DND-41 (cell line): ENCODE measurements around the gene SMARCC1.

Experiments
- ATAC-seq: fragments of 200-7000 bp; cut with Tn5 transposase; 3 replicates; pipeline ENCODE4 v1.9.1; 2021; ENCODE audit warnings: low read depth; ENCODE audit not compliant: insufficient read depth
- DNase-seq: peaks from one replicate; pipeline ENCODE4 v3.0.0-alpha.2; 2020
- H2AFZ ChIP-seq: 2 replicates; pipeline ENCODE4 v1.6.0; 2012; ENCODE audit warnings: low read depth, low read length
- H3K27ac ChIP-seq: 2 replicates; pipeline ENCODE4 v1.5.1; 2012; ENCODE audit warnings: low read length, inconsistent platforms
- H3K27me3 ChIP-seq: fragments of 200-600 bp; sonication (generic); 2 replicates; pipeline ENCODE4 v1.6.0; 2012; ENCODE audit warnings: low read length, mild to moderate bottlenecking, inconsistent platforms; ENCODE audit not compliant: insufficient read depth, poor library complexity
- H3K36me3 ChIP-seq: 2 replicates; pipeline ENCODE4 v1.5.1; 2012; ENCODE audit warnings: low read length, inconsistent platforms; ENCODE audit not compliant: insufficient read depth
- H3K4me1 ChIP-seq: 2 replicates; pipeline ENCODE4 v1.5.1; 2012; ENCODE audit warnings: mild to moderate bottlenecking, low read length; ENCODE audit not compliant: insufficient read depth
- H3K4me2 ChIP-seq: 2 replicates; pipeline ENCODE4 v1.6.0; 2012; ENCODE audit warnings: mild to moderate bottlenecking, moderate library complexity, low read length, inconsistent platforms; ENCODE audit not compliant: insufficient read depth
- H3K4me3 ChIP-seq, 2 experiments: fragments of 200-600 bp in 1 of 2; shearing (Covaris generic) in 1 of 2; 2 replicates each; pipeline ENCODE4 v1.5.1; 2012 to 2016; ENCODE audit warnings: inconsistent platforms in 2 of 2, low read length in 2 of 2, mild to moderate bottlenecking in 2 of 2, low read depth in 1 of 2, moderate library complexity in 1 of 2
- H3K79me2 ChIP-seq: 2 replicates; pipeline ENCODE4 v1.6.0; 2012; ENCODE audit warnings: low read length, inconsistent platforms; ENCODE audit not compliant: insufficient read depth
- H3K9ac ChIP-seq: 2 replicates; pipeline ENCODE4 v1.6.0; 2012; ENCODE audit warnings: low read depth, mild to moderate bottlenecking, inconsistent platforms, low read length, moderate library complexity
- H3K9me3 ChIP-seq: 2 replicates; pipeline ENCODE4 v1.5.1; 2012; ENCODE audit warnings: low read length, moderate library complexity, mild to moderate bottlenecking, inconsistent platforms; ENCODE audit not compliant: insufficient read depth, severe bottlenecking
- H4K20me1 ChIP-seq: 2 replicates; pipeline ENCODE4 v1.6.0; 2012; ENCODE audit warnings: low read length; ENCODE audit not compliant: insufficient read depth
- EZH2 ChIP-seq: IDR thresholded peaks from 3 replicates; pipeline ENCODE4 v1.6.1; 2012; ENCODE audit warnings: borderline replicate concordance, low read depth, mild to moderate bottlenecking, moderate library complexity, low read length, inconsistent platforms; ENCODE audit not compliant: severe bottlenecking
- TF ChIP-seq, protein P1 (sequence below): IDR thresholded peaks from 2 replicates; pipeline ENCODE4 v1.5.1; 2012; ENCODE audit warnings: borderline replicate concordance, low read length, moderate library complexity, mild to moderate bottlenecking; ENCODE audit not compliant: poor library complexity, severe bottlenecking; ENCODE audit errors: extremely low read depth

Gene SMARCC1

DNA sequence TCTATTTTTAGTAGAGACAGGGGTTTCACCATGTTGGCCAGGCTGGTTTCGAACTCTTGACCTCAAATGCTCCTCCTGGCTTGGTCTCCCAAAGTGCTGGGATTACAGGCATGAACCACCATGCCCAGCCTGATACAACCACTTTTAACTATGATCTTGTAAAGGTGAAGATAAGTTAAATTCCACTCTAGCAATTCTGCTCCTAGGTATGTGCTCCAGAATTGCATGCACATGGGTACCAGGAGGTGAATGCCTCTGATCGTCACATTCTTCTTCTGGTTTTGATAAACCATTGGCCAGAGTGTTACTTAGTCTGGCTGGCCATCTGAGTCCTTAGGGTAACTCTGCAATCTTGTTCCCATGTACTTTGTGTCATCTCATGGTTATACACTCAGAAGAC is 225.3 kb downstream of the SMARCC1 start:
- Histone ChIP-seq H3K79me2 (no peaks in the 10 kb centered on the region), H2AFZ (no peak overlapping the region), H4K20me1 (no peaks in the 10 kb centered on the region), H3K9me3 (no peaks in the 10 kb centered on the region), H3K4me2 (no peak overlapping the region), H3K9ac (no peak overlapping the region), H3K27me3 (no peaks in the 10 kb centered on the region), H3K27ac (no peak overlapping the region), H3K36me3 (no peaks in the 10 kb centered on the region), H3K4me3 (no peak overlapping the region), H3K4me1 (no peaks in the 10 kb centered on the region)
- TF ChIP-seq, protein P1, sequence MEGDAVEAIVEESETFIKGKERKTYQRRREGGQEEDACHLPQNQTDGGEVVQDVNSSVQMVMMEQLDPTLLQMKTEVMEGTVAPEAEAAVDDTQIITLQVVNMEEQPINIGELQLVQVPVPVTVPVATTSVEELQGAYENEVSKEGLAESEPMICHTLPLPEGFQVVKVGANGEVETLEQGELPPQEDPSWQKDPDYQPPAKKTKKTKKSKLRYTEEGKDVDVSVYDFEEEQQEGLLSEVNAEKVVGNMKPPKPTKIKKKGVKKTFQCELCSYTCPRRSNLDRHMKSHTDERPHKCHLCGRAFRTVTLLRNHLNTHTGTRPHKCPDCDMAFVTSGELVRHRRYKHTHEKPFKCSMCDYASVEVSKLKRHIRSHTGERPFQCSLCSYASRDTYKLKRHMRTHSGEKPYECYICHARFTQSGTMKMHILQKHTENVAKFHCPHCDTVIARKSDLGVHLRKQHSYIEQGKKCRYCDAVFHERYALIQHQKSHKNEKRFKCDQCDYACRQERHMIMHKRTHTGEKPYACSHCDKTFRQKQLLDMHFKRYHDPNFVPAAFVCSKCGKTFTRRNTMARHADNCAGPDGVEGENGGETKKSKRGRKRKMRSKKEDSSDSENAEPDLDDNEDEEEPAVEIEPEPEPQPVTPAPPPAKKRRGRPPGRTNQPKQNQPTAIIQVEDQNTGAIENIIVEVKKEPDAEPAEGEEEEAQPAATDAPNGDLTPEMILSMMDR: no peak
- no peak for TF ChIP-seq EZH2
- DNase-seq (no peak), ATAC-seq (no peak)

DNA sequence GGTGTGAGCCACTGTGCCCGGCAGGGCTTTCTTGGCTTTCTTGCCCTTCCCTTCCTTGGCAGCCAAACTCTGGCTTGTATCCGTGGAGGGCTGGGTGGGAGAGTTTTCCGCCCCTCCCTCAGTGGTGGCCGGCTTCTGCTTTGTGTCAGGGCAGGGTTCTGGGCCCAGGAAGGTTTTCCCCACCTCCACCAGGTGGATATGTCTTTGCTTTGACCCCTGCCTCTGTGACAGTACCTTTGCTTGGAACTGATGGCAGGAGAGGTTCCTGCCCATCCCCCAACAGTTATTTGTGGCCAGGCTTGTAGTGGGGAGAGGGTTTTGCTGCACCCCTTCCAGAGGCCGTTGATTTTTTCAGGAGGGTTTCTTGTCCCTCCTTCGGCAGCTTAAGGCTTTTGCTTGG is 227.4 kb downstream of the SMARCC1 start:
- Histone ChIP-seq H2AFZ (no peak overlapping the region), H3K9me3 (no peaks in the 10 kb centered on the region), H4K20me1 (no peaks in the 10 kb centered on the region), H3K79me2 (no peaks in the 10 kb centered on the region), H3K27me3 (no peaks in the 10 kb centered on the region), H3K4me1 (no peaks in the 10 kb centered on the region), H3K36me3 (no peaks in the 10 kb centered on the region), H3K4me2 (no peak overlapping the region), H3K4me3 (no peak overlapping the region), H3K9ac (no peak overlapping the region), H3K27ac (no peak overlapping the region)
- TF ChIP-seq EZH2: no peak
- TF ChIP-seq, protein P1: no peak
- ATAC-seq: no peak
- DNase-seq: no peak

DNA sequence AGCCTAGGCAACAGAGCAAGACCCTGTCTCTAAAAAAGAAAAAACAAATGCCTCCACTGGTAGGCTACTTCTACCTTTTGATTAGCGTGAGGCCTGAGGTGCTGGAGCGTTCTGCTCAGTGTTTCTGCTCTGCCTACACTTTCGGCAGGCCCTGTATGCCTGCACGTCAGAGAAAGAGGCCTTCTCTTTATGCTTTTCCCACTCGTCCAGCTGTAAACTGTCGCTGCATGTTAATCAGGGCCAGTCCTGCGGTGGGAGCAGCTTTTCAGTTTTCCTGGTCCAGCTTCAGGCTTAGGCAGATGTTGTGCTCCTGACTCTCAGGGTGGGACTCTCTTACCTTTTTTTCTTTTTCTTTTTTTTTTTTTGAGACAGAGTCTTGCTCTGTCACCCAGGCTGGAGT is 228.3 kb downstream of the SMARCC1 start:
- H3K9me3 ChIP-seq: no peaks in the 10 kb centered on the region
- no peak overlapping the region for H3K27ac ChIP-seq
- TF ChIP-seq, protein P1: no peak
- TF ChIP-seq EZH2: no peak
- H2AFZ ChIP-seq: no peak overlapping the region
- ATAC-seq: no peak
- no peak overlapping the region for H3K9ac ChIP-seq
- H3K79me2 ChIP-seq: no peaks in the 10 kb centered on the region
- no peak overlapping the region for H3K4me3 ChIP-seq
- H3K36me3 ChIP-seq: no peaks in the 10 kb centered on the region
- H4K20me1 ChIP-seq: no peaks in the 10 kb centered on the region
- DNase-seq: no peak
- no peak overlapping the region for H3K4me2 ChIP-seq
- no peaks in the 10 kb centered on the region for H3K27me3 ChIP-seq
- H3K4me1 ChIP-seq: no peaks in the 10 kb centered on the region
